Measurements from ENCODE around the gene KNTC1.

Gene KNTC1

GRCh38 chr12:122656298-122656697 lies 129.2 kb downstream of the KNTC1 start:
- no peak for DNase-seq (ENCODE audit: low read depth)

GRCh38 chr12:122659579-122659978 lies 132.5 kb downstream of the KNTC1 start:
- no peak for DNase-seq (ENCODE audit: low read depth)

- no peak for DNase-seq (ENCODE audit: low read depth)
These were observed 134.2 kb downstream of the KNTC1 start for GRCh38 chr12:122661246-122661645.

- DNase-seq (ENCODE audit: low read depth), result no peak
These were observed 134.9 kb downstream of the KNTC1 start for GRCh38 chr12:122661938-122662337.

GRCh38 chr12:122665349-122665748 lies 138.3 kb downstream of the KNTC1 start:
- DNase-seq (ENCODE audit: low read depth), result no peak

- no peak for DNase-seq (ENCODE audit: low read depth)
These were observed 138.7 kb downstream of the KNTC1 start for GRCh38 chr12:122665759-122666158.

- DNase-seq (ENCODE audit: low read depth), result no peak
These were observed 141.2 kb downstream of the KNTC1 start for GRCh38 chr12:122668268-122668667.

- DNase-seq (ENCODE audit: low read depth), result no peak
These were observed 142.5 kb downstream of the KNTC1 start for GRCh38 chr12:122669397-122670070.

GRCh38 chr12:122672515-122672914 lies 145.5 kb downstream of the KNTC1 start:
- DNase-seq (ENCODE audit: low read depth), result no peak

Data from HS-27A (cell line).